H9 (cell line): Measurements from ENCODE around the gene PLCG1. TPM values are rescaled to one million over a fixed set of nuclear protein-coding genes. Genes with fewer than 3 reads are reported as not detected.

Experiments used
- DNase-seq: peaks from one replicate; pipeline ENCODE4 v3.0.0-alpha.2; 2017
- H2AFZ ChIP-seq: one replicate; pipeline ENCODE4 v1.6.1; 2013; ENCODE audit warnings: mild to moderate bottlenecking, low read length, control low read depth, moderate library complexity
- H2AK5ac ChIP-seq: 2 replicates; pipeline ENCODE4 v1.6.1; 2013; ENCODE audit warnings: low read length, control low read depth, mixed read lengths; ENCODE audit not compliant: insufficient read length
- H2BK120ac ChIP-seq: one replicate; pipeline ENCODE4 v1.6.1; 2013; ENCODE audit warnings: low read depth, mild to moderate bottlenecking, low read length, control low read depth, inconsistent platforms; ENCODE audit not compliant: poor library complexity, severe bottlenecking
- H2BK12ac ChIP-seq: 2 replicates; pipeline ENCODE4 v1.6.1; 2013; ENCODE audit warnings: low read length, control low read depth, mixed read lengths, low read depth; ENCODE audit not compliant: insufficient read length
- H2BK15ac ChIP-seq: 2 replicates; pipeline ENCODE4 v1.6.1; 2013; ENCODE audit warnings: low read depth, low read length, control low read depth
- H2BK20ac ChIP-seq: one replicate; pipeline ENCODE4 v1.6.1; 2013; ENCODE audit warnings: low read depth, mild to moderate bottlenecking, low read length, control low read depth, inconsistent platforms; ENCODE audit not compliant: poor library complexity, severe bottlenecking
- H2BK5ac ChIP-seq: 2 replicates; pipeline ENCODE4 v1.6.1; 2013; ENCODE audit warnings: low read length, control low read depth, mixed read lengths; ENCODE audit not compliant: insufficient read length
- H3K14ac ChIP-seq: 2 replicates; pipeline ENCODE4 v1.6.1; 2013; ENCODE audit warnings: low read length, control low read depth; ENCODE audit not compliant: insufficient read depth
- H3K18ac ChIP-seq: 2 replicates; pipeline ENCODE4 v1.6.1; 2013; ENCODE audit warnings: low read depth, mild to moderate bottlenecking, mixed read lengths, low read length, control low read depth; ENCODE audit not compliant: insufficient read length
- H3K23ac ChIP-seq: 2 replicates; pipeline ENCODE4 v1.6.1; 2013; ENCODE audit warnings: low read length, control low read depth, mixed read lengths, low read depth; ENCODE audit not compliant: insufficient read length
- H3K23me2 ChIP-seq: 2 replicates; pipeline ENCODE4 v1.6.1; 2013; ENCODE audit warnings: low read depth, mild to moderate bottlenecking, mixed read lengths, low read length, control low read depth; ENCODE audit not compliant: insufficient read length, poor library complexity, severe bottlenecking
- H3K27ac ChIP-seq: 2 replicates; pipeline ENCODE4 v1.5.1; 2013; ENCODE audit warnings: low read length, control low read depth, mixed read lengths, low read depth; ENCODE audit not compliant: insufficient read length
- H3K27me3 ChIP-seq: 2 replicates; pipeline ENCODE4 v1.6.1; 2013; ENCODE audit warnings: low read length, control low read depth, inconsistent platforms; ENCODE audit not compliant: insufficient read depth
- H3K4ac ChIP-seq: 2 replicates; pipeline ENCODE4 v1.6.1; 2013; ENCODE audit warnings: low read depth, mild to moderate bottlenecking, control low read depth, inconsistent platforms, low read length, moderate library complexity
- H3K4me1 ChIP-seq: 2 replicates; pipeline ENCODE4 v1.6.1; 2013; ENCODE audit warnings: low read length, control low read depth, inconsistent platforms; ENCODE audit not compliant: insufficient read depth
- H3K4me2 ChIP-seq: 2 replicates; pipeline ENCODE4 v1.6.1; 2013; ENCODE audit warnings: low read length, control low read depth, mixed read lengths; ENCODE audit not compliant: insufficient read length, insufficient read depth
- H3K56ac ChIP-seq: 2 replicates; pipeline ENCODE4 v1.6.1; 2013; ENCODE audit warnings: low read depth, mild to moderate bottlenecking, mixed read lengths, low read length, control low read depth; ENCODE audit not compliant: insufficient read length
- H3K79me1 ChIP-seq: 2 replicates; pipeline ENCODE4 v1.6.1; 2013; ENCODE audit warnings: low read depth, mild to moderate bottlenecking, moderate library complexity, low read length, control low read depth, inconsistent platforms; ENCODE audit not compliant: insufficient read depth, poor library complexity, severe bottlenecking
- H3K79me2 ChIP-seq: 2 replicates; pipeline ENCODE4 v1.6.1; 2013; ENCODE audit warnings: low read length, control low read depth, inconsistent platforms; ENCODE audit not compliant: insufficient read depth
- H3K9ac ChIP-seq: 2 replicates; pipeline ENCODE4 v1.6.1; 2013; ENCODE audit warnings: low read length, control low read depth, mixed read lengths; ENCODE audit not compliant: insufficient read length; ENCODE audit errors: extremely low read depth
- H3K9me3 ChIP-seq: one replicate; pipeline ENCODE4 v1.6.1; 2013; ENCODE audit warnings: low read depth, low read length, inconsistent platforms; ENCODE audit not compliant: control insufficient read depth
- H3T11ph ChIP-seq: one replicate; pipeline ENCODE4 v1.6.1; 2013; ENCODE audit warnings: mild to moderate bottlenecking, low read length, control low read depth, inconsistent platforms
- H4K20me1 ChIP-seq: one replicate; pipeline ENCODE4 v1.6.1; 2013; ENCODE audit not compliant: control insufficient read depth, insufficient read length, insufficient read depth
- H4K5ac ChIP-seq: 2 replicates; pipeline ENCODE4 v1.6.1; 2013; ENCODE audit warnings: low read depth, mild to moderate bottlenecking, mixed read lengths, low read length, control low read depth; ENCODE audit not compliant: insufficient read length
- H4K8ac ChIP-seq: replicated peaks from 2 replicates; pipeline ENCODE4 v1.6.1; 2013; ENCODE audit warnings: low read length, control low read depth, mixed read lengths, low read depth; ENCODE audit not compliant: insufficient read length
- H4K91ac ChIP-seq: 2 replicates; pipeline ENCODE4 v1.6.1; 2013; ENCODE audit warnings: low read depth, mild to moderate bottlenecking, moderate library complexity, mixed read lengths, low read length, control low read depth; ENCODE audit not compliant: insufficient read length
- H3K27ac Mint-ChIP-seq, 3 experiments: 2 replicates in 2 of 3; 3 replicates in 1 of 3; pipeline ENCODE4 v1.8.0; 2020 to 2021; ENCODE audit warnings: mixed read lengths in 3 of 3, mild to moderate bottlenecking in 1 of 3, moderate library complexity in 1 of 3
- H3K27me3 Mint-ChIP-seq: 2 replicates; pipeline ENCODE4 v1.8.0; 2021; ENCODE audit warnings: low read depth, mild to moderate bottlenecking, moderate library complexity, mixed read lengths
- H3K36me3 Mint-ChIP-seq, 3 experiments: 2 replicates in 2 of 3; 3 replicates in 1 of 3; pipeline ENCODE4 v1.8.0; 2020 to 2021; ENCODE audit warnings: low read depth in 3 of 3, mixed read lengths in 3 of 3; ENCODE audit not compliant: insufficient read depth in 1 of 3
- H3K4me1 Mint-ChIP-seq, 2 experiments: 2 replicates each; pipeline ENCODE4 v1.8.0; 2020; ENCODE audit warnings: mixed read lengths in 2 of 2
- H3K4me3 Mint-ChIP-seq, 2 experiments: 2 replicates in 1 of 2; 3 replicates in 1 of 2; pipeline ENCODE4 v1.8.0; 2020 to 2021; ENCODE audit warnings: mild to moderate bottlenecking in 2 of 2, mixed read lengths in 2 of 2, moderate library complexity in 1 of 2
- H3K9me3 Mint-ChIP-seq, 2 experiments: 2 replicates in 1 of 2; 3 replicates in 1 of 2; pipeline ENCODE4 v1.8.0; 2020; ENCODE audit warnings: mild to moderate bottlenecking in 2 of 2, mixed read lengths in 2 of 2, moderate library complexity in 1 of 2
- WGBS: extraction: QIAGEN DNeasy Blood & Tissue Kit; methylation state at CpG from one replicate; pipeline ENCODE4 v1.1.7; 2013; ENCODE audit warnings: missing lambda C conversion rate, low lambda C conversion rate, mixed read lengths; ENCODE audit not compliant: insufficient read length; ENCODE audit errors: extremely low coverage; 5-methylcytosine and 5-hydroxymethylcytosine counted together
- total RNA-seq: library from RNA; stranded (reverse); gene quantifications from 2 replicates; pipeline ENCODE4 v1.2.1, GENCODE V29; 2021
- TF ChIP-seq, protein P1 (sequence below): fragments of 200-600 bp; sonication (generic); conservative IDR thresholded peaks from 3 replicates; pipeline ENCODE4 v1.8.0; 2021; ENCODE audit warnings: antibody characterized with exemption, mild to moderate bottlenecking

PLCG1 gene
- total RNA-seq, 1 experiment from 2014 or later = 171 TPM

DNA sequence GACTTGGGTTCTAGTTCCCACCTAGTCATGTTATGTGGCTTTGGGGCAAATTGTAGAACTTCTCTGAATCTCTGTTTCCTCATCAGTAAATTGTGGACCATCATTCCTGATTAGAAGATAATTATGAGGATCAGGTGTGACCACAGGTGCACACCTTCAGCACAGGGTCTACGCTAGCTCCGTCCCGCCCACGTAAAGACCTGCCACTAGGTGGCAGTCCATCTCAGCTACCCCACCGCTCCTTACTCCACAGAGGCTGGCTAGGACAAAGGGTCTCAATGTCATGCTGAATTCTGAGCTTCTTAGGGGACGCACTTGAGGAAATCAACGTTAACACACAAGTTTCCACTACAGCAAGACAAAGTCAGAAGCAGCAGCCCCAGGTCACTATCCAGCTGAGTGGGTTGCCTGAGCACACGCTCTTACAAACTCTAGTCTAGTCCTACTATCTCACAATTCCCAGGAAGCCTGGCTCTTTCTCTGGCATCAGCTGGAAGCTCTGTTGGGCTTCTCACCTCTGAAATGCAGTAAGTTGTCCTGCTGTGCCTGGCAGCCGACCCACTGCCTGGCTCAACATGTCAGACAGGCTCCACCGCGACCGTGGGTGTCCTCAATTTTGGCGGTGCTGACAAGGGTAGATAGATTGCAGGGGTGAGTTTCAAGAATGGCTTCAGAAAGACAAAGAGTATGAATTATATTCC, 2.0 kb upstream of the PLCG1 start:
- H4K20me1 ChIP-seq = no peaks in the 10 kb centered on the region
- Mint-ChIP-seq H3K27ac (peak overlapping the region in 1 of 3 experiments; percentile 51; a peak in 2 of 7 replicates), H3K36me3 (peaks cover 3 to 14% (median 9%) of the 10 kb centered on the region in 3 experiments; a peak in 6 of 7 replicates), H3K4me3 (peak overlapping the region; percentile 77 to 91), H3K9me3 (no peaks in the 10 kb centered on the region; a peak in 2 of 5 replicates), H3K4me1 (peaks cover 33 to 34% of the 10 kb centered on the region in 2 experiments), H3K27me3 (peaks cover 10% of the 10 kb centered on the region)
- H2BK20ac ChIP-seq = no peak overlapping the region
- no peaks in the 10 kb centered on the region for H3K9me3 ChIP-seq
- no peak overlapping the region for H3K23ac ChIP-seq
- DNase-seq = peak; percentile 81
- no peak overlapping the region for H2BK12ac ChIP-seq
- H3K18ac ChIP-seq = no peak overlapping the region
- H3K4me2 ChIP-seq = no peak overlapping the region
- no peak overlapping the region for H4K5ac ChIP-seq
- no peak overlapping the region for H3T11ph ChIP-seq
- H3K4ac ChIP-seq = no peak overlapping the region
- no peak overlapping the region for H2BK15ac ChIP-seq
- H3K79me2 ChIP-seq = peaks cover 22% of the 10 kb centered on the region; the same call in 1 of the 2 replicates
- H2BK5ac ChIP-seq = no peak overlapping the region
- no peak overlapping the region for H3K14ac ChIP-seq
- H3K79me1 ChIP-seq = no peaks in the 10 kb centered on the region
- TF ChIP-seq, protein P1, sequence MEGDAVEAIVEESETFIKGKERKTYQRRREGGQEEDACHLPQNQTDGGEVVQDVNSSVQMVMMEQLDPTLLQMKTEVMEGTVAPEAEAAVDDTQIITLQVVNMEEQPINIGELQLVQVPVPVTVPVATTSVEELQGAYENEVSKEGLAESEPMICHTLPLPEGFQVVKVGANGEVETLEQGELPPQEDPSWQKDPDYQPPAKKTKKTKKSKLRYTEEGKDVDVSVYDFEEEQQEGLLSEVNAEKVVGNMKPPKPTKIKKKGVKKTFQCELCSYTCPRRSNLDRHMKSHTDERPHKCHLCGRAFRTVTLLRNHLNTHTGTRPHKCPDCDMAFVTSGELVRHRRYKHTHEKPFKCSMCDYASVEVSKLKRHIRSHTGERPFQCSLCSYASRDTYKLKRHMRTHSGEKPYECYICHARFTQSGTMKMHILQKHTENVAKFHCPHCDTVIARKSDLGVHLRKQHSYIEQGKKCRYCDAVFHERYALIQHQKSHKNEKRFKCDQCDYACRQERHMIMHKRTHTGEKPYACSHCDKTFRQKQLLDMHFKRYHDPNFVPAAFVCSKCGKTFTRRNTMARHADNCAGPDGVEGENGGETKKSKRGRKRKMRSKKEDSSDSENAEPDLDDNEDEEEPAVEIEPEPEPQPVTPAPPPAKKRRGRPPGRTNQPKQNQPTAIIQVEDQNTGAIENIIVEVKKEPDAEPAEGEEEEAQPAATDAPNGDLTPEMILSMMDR = peak; percentile 92
- no peak overlapping the region for H2AFZ ChIP-seq
- no peaks in the 10 kb centered on the region for H3K27me3 ChIP-seq
- H4K91ac ChIP-seq = no peak overlapping the region
- H4K8ac ChIP-seq = no peak overlapping the region
- no peak overlapping the region for H2BK120ac ChIP-seq
- H3K27ac ChIP-seq = no peak overlapping the region
- H3K4me1 ChIP-seq = peaks cover 14% of the 10 kb centered on the region; the same call in 1 of the 2 replicates
- no peak overlapping the region for H3K56ac ChIP-seq
- H3K9ac ChIP-seq = no peak overlapping the region
- H2AK5ac ChIP-seq = no peak overlapping the region
- no CpG with 5 or more reads among the region's 13 CpGs for WGBS
- peaks cover 20% of the 10 kb centered on the region for H3K23me2 ChIP-seq
